NCI-H1436 (cell line): Measurements from ENCODE around the gene CCND1.
"Not testable (repeated sequence)": the region's sequence is repeated elsewhere in the genome, so short reads cannot be mapped to it uniquely, and the experiment has no call there.

Experiments used
- DNase-seq: peaks from one replicate; lab custom pipeline; 2025; lab: John Stamatoyannopoulos, UW

The CCND1 gene

DNA sequence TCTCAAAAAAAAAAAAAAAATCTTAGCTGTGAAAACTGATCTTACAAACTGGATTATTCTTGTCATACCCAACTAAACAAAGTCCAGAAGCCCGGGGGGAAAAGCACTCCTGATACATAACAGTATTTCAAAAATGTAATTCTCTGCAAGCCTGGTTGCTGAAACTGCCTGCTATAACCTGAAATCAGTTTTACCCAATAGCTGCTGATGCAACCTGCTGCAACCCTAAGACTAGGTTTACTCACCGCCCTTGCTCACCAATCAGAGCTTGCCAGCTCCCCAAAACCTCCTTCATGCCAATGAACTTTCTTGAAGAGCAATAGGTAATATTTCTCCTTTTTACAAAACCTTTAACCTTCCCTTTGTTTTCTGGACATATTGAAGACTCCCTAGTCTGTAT lies 50.5 kb downstream of the CCND1 start:
- DNase-seq, result no peak

- DNase-seq, result no peak
Observed at GRCh38 chr11:69692422-69692821, 51.5 kb downstream of the CCND1 start.

DNA sequence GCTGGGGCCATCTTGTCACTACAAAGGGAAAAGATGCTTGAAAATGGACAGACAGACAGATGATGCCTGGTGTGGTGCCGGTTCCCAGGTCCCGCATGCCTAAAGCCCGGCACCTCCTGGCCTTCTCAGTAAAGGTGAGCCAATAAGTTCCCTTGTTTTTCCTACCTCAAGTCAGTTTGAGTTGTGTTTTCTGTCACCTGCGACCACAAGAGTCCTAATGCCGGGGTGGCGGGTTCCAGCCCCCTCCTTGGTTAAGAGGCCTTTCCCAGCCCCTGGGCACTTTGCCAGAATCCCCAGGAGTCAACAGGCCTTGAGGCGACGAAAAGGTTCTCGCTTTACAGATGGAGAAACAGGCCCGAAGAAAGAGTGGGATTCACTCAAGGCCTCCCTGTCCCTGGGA lies 53.8 kb downstream of the CCND1 start:
- no peak for DNase-seq

GRCh38 chr11:69695581-69695980 lies 54.6 kb downstream of the CCND1 start:
- no peak for DNase-seq

DNA sequence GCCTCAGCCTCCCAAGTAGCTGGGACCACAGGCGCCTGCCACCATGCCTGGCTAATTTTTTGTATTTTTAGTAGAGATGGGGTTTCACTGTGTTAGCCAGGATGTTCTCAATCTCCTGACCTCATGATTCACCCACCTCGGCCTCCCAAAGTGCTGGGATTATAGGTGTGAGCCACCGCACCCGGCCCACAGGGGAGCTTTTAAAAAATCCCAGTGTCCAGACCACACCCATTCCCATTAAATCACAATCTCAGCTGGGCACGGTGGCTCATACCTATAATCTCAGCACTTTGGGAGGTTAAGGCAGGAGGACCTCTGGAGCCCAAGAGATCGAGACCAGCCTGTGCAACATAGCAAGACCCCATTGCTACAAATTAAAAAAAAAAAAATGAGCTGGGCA lies 55.0 kb downstream of the CCND1 start:
- DNase-seq, result not testable (repeated sequence)

DNA sequence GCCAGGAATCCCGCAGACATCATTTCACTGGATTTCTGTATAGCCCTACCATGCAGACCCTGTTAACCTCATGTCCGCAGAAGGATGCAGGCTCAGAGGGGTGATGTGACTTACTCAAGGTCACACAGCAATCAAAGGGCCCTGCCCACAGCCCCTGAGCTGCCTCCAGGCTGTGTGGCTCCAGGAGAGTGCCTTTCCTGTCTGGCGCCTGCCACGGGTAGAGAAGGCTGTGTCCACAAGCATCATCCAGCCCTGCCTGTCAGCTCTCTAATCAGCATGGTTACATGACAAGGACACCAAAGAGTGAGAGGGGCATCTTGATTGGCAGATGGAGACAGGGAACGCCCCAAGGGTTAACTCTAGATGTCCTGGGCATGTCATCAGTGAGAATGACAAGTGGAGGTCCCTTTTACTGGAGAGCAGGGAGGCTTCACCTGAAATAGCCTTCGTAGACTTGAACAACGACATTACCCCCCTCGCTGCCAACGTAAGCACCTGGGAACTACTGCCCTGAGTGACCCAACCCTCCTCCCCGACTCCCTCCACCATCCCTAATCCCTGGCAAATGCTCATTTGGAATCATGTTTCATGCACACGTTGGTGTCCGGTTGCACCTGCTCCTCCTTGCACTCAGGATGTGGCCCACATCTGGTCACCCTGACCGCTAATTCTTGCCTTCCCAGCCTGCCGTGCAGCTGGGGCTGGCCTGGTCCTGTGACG lies 56.0 kb downstream of the CCND1 start:
- DNase-seq, result no peak

DNA sequence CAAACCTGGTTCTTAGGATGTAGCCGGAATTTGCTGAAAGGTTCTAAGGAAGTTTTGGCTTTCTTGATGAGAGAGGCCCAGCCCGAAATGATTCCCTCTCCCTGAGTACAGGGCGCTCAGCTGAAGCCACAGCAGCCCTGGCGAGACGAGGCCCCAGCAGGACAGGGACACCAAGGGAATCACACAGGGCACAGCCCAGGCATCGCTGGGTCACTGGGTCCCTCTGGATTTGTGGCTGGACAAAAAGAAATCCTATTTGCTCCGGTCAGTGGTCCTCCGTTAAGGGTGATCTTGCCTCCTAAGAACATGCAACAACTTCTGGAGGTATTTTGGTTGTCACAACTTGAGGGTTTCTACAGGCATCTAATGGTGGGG lies 56.5 kb downstream of the CCND1 start:
- no peak for DNase-seq

- DNase-seq, result no peak
Observed at GRCh38 chr11:69697861-69698260, 56.9 kb downstream of the CCND1 start.

DNA sequence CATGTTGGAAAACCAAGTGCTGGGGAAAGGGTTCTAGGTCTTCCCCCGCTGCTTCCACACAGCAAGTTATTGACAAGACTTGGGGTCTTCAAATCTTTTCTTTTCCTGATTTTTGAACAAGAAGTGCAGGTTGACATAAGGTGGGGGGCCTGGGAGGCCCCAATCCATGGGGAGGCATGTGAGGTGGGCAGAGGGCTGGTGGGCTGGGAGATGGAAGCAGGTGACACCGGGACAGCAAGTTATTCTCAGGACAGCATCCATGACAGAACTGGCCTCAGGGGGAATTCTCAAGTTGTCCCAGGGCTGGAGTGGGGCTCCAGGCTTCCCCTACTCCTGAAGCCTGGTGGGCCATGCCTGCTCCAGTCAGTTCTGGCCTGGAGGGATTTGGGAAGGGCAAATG lies 57.4 kb downstream of the CCND1 start:
- no peak for DNase-seq

GRCh38 chr11:69699213-69699612 lies 58.3 kb downstream of the CCND1 start:
- peak; percentile 30 for DNase-seq

GRCh38 chr11:69700278-69701140 lies 59.6 kb downstream of the CCND1 start:
- no peak for DNase-seq

DNA sequence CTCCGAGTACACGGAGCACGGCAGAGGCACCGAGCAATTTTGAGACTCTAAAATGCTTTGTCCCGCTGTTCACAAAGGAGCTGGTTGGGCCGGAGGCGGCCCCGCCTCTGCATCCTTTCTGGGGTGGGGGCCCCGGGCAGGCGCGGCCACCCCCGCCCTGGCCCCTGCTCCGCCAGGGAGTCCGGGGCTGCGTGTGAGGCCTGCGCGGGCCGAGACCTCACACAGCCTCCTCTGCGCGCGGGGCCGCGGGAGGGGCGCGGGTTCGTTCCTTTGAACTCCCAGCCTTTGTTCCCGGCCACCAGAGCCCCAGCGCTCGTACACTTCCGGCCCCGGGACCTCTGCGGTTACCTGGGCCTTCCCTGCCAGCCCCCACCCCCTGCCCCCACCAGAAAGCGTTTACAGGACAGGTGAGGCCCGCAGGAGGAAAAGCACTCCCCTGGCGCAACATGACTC lies 61.3 kb downstream of the CCND1 start:
- no peak for DNase-seq

DNA sequence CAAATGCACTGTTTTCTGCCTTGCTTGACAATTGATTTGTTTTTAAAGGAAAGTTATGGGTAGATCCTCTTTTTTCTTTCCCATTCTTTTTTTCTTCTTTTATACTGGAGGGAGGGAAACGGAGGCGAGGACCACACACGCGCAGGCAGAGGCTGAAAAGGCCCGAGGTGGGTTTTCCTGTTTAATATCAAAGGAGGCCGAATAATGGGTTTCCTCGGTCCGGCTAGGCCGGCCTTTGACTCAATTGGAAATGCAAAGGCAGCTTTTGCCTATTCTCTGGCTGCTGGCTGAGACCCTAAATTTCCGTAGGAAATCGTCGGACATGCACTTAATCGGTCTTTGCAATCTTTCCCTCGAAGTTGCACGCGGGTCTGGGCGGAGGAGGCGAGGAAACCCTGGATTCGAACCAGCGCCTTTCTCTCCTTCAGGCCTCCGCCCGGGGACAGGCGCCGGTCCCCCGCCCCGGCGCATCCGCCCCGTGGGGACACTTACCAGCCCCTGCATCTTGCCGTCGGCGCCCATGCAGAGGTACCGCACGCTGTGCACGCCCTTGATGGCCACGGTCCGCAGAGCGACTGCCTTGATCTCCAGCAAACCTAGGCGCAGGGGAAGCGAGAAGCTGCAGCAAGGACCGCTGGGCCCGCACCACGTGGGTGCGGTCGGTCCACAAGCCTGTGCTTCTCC lies 62.0 kb downstream of the CCND1 start:
- no peak for DNase-seq

- no peak for DNase-seq
Observed at GRCh38 chr11:69703453-69703767, 62.5 kb downstream of the CCND1 start.
